ENCODE measurements around the gene DGCR8.

Gene DGCR8

DNA sequence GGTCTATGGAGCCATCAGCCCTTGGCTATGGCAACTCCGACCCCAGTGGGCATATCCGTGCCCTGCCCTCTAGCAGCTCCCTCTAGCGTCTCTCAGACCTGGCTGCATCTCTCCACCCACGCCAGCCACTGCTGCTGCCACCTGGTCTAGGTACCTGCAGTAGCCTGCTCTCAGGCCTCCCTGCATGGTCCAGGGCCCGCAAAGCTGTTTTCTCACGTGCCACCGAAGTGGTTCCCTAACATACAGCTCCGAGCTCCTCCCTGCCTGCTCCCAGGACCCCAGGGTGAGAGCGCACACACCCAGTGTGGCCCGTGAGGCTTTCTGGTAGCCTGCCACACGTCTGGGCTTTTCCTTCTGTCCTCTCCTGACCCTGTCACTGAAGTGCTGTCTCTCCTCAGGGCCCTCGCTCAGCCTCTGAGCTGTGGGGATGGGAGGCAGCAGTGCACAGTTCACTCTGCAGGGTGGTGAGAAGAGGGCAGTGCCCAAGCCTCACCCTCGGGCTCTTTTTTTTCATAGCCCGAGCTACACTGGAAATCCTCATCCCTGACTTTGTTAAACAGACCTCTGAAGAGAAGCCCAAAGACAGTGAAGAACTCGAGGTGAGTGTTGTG lies 14.3 kb downstream of the DGCR8 start:
- POLR2A ChIA-PET: interaction anchor here (1.2 to 3.2 kb wide), 3 partner anchors 12 to 23 kb away, joined by 4 to 13 read pairs (median 5); partner anchors contain the start of gene TRMT2A
- CTCF ChIA-PET: interaction anchor here (0.6 to 0.7 kb wide), 2 partner anchors 21 to 34 kb away, joined by 3 read pairs; no protein-coding TSS in a partner anchor
- DNase-seq (ENCODE audit: extremely low spot score): no peak
- TF ChIP-seq, protein P1, sequence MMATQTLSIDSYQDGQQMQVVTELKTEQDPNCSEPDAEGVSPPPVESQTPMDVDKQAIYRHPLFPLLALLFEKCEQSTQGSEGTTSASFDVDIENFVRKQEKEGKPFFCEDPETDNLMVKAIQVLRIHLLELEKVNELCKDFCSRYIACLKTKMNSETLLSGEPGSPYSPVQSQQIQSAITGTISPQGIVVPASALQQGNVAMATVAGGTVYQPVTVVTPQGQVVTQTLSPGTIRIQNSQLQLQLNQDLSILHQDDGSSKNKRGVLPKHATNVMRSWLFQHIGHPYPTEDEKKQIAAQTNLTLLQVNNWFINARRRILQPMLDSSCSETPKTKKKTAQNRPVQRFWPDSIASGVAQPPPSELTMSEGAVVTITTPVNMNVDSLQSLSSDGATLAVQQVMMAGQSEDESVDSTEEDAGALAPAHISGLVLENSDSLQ (IDR thresholded peaks at IDR 0.05): no peak
- no peak for TF ChIP-seq FOXA1 (IDR thresholded peaks at IDR 0.05)

DNA sequence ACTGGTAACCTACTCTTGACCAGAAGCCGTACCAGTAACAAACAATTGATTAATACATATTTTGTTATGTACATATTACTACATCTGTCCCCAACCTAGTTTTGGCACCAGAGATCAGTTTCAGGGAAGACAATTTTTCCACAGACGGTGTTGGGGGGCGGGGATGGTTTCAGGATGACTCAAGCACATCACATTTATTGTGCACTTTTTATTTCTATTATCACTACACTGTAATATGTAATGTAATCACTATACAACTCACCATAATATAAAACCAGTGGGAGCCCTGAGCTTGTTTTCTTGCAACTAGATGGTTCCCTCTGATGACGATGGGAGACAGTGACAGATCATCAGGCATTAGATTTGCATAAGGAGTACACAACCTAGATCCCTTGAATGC lies 15.5 kb downstream of the DGCR8 start:
- ChIA-PET CTCF (interaction anchor here (0.7 to 1.5 kb wide), 2 partner anchors 10 to 15 kb away, joined by 3 to 8 read pairs; no protein-coding TSS in a partner anchor), POLR2A (interaction anchor here (3.2 kb wide), 1 partner anchor 14 kb away, joined by 13 read pairs; no protein-coding TSS in a partner anchor)
- no peak for DNase-seq (ENCODE audit: extremely low spot score)
- TF ChIP-seq CTBP1 (IDR thresholded peaks at IDR 0.05; ENCODE audit: borderline replicate concordance) (no peak), SUZ12 (IDR thresholded peaks at IDR 0.05) (no peak), FOXA1 (IDR thresholded peaks at IDR 0.05) (no peak), ELF4 (IDR thresholded peaks at IDR 0.05) (no peak), BHLHE40 (IDR thresholded peaks at IDR 0.05; ENCODE audit: borderline replicate concordance) (no peak), TARDBP (IDR thresholded peaks at IDR 0.05) (no peak), ZNF384 (IDR thresholded peaks at IDR 0.05) (no peak), SP1 (IDR thresholded peaks at IDR 0.05) (no peak), FOXM1 (IDR thresholded peaks at IDR 0.05; ENCODE audit: borderline replicate concordance) (no peak), FOXK2 (IDR thresholded peaks at IDR 0.05) (no peak), ARNT (IDR thresholded peaks at IDR 0.05) (no peak), NFRKB (IDR thresholded peaks at IDR 0.05) (no peak), LEF1 (IDR thresholded peaks at IDR 0.05; ENCODE audit: borderline replicate concordance) (no peak), L3MBTL2 (conservative IDR thresholded peaks at IDR 0.05) (no peak), HDGF (IDR thresholded peaks at IDR 0.05; ENCODE audit: borderline replicate concordance) (no peak)
- TF ChIP-seq, protein P1 (IDR thresholded peaks at IDR 0.05): no peak

DNA sequence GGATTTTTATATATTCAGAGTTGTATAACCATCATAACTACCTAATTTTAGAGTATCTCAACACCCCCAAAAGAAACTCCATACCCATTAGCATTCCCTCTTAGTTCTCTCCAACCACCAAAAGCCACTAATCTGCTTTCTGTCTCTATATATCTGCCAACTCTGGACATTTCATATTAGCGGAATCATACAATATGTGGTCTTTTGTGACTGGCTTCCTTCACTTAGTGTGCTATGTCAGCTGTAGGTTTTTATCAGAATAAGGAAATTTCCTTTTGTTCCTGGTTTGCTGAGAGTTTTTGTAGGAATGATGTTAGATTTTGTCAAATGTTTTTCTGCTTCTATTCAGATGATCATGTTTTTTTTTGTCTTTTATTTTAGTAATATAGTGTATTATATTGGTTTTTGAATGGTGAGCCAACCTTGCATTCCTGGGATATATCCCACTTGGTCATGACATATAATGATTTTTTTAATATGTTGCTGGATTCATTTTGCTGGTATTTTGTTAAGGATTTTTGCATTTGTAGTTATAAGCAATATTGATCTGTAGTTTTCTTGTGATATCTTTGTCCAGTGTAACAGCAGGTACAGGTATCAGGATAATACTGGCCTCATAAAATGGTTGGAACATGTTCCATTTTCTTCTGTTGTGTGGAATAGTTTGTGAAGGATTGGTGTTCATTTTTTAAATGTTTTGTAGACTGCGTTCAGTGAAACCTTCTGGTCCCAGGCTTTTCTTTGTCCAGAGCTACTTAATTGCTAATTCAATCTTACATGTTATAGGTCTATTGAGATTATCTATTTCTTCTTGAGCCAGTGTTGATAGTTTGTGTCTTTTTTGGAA lies 16.8 kb downstream of the DGCR8 start:
- ChIA-PET POLR2A (interaction anchor here (0.6 kb wide), 1 partner anchor 16 kb away, joined by 3 read pairs; no protein-coding TSS in a partner anchor), CTCF (interaction anchor here (0.6 to 1.5 kb wide), 2 partner anchors 10 to 14 kb away, joined by 5 to 8 read pairs; no protein-coding TSS in a partner anchor)
- TF ChIP-seq FOXM1 (IDR thresholded peaks at IDR 0.05; ENCODE audit: borderline replicate concordance) (no peak), HDGF (IDR thresholded peaks at IDR 0.05; ENCODE audit: borderline replicate concordance) (no peak), L3MBTL2 (conservative IDR thresholded peaks at IDR 0.05) (no peak), ELF4 (IDR thresholded peaks at IDR 0.05) (no peak), ARNT (IDR thresholded peaks at IDR 0.05) (no peak), NFRKB (IDR thresholded peaks at IDR 0.05) (no peak), BHLHE40 (IDR thresholded peaks at IDR 0.05; ENCODE audit: borderline replicate concordance) (no peak), ZNF384 (IDR thresholded peaks at IDR 0.05) (no peak)
- DNase-seq (ENCODE audit: extremely low spot score): no peak

DNA sequence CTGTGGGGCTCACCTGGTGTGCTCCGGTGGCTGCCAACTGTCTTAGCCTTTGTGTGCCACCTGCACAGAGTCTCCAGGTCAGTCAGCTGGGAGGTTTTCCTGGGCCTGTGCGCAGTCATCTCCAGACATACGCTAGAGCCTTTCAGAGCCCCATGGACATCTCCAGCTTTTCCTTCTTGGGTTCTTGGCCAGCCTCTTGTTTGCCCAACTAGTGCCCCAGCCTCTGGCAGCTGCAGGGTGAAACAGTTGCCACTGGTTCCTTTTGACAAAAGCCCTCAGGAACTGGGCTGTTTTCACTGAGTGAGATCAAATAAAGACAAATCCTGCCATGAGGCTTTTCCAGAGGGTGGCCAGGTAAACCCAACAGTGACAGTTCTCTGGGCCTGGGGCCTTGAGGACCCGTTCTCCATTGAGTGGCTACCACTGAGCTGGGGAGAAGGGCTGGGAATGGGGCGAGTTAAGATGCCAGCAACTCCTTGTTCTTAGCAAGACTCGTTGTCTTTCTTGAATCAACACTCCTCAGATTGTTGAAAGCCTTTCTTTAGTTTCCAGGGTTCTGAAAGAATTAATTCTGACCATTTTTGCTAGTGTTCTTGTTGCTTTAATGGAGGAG lies 19.2 kb downstream of the DGCR8 start:
- TF ChIP-seq SUZ12 (IDR thresholded peaks at IDR 0.05): no peak
- TF ChIP-seq L3MBTL2 (conservative IDR thresholded peaks at IDR 0.05): no peak
- TF ChIP-seq, protein P1 (IDR thresholded peaks at IDR 0.05): no peak
- no peak for TF ChIP-seq BHLHE40 (IDR thresholded peaks at IDR 0.05; ENCODE audit: borderline replicate concordance)
- TF ChIP-seq CTBP1 (IDR thresholded peaks at IDR 0.05; ENCODE audit: borderline replicate concordance): no peak
- no peak for TF ChIP-seq FOXK2 (IDR thresholded peaks at IDR 0.05)
- ChIA-PET CTCF (interaction anchor here (0.7 kb wide), 1 partner anchor 13 kb away, joined by 3 read pairs; no protein-coding TSS in a partner anchor), POLR2A (interaction anchor here (1.2 kb wide), 1 partner anchor 10 kb away, joined by 3 read pairs; no protein-coding TSS in a partner anchor)
- DNase-seq (ENCODE audit: extremely low spot score): no peak

DNA sequence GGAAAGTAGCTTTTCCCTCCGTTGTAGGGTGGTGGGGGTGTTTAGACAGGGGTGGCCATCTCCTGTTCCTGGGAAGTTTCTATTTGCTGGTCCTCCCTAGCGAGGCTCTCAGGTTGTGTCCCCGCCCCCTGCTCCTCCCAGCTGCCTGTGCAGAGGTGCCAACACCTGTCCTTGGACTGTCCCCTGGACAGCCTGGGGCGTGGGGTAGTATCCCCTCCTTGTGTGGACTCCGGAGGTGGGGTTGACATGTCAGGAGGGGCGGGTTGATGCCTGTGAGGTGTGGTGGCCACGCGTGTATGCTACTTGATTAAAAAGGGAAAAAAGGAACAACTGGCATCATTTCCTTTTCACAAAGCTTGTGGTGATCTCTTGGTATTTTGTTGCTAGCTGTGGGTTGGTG lies 21.6 kb downstream of the DGCR8 start:
- ChIA-PET POLR2A (interaction anchor here (1.1 to 1.9 kb wide), 4 partner anchors 11 to 22 kb away, joined by 3 to 7 read pairs (median 4); partner anchors contain the start of genes DGCR8, RANBP1 and TRMT2A), CTCF (no interaction called here)
- no peak for TF ChIP-seq CTBP1 (IDR thresholded peaks at IDR 0.05; ENCODE audit: borderline replicate concordance)
- no peak for TF ChIP-seq FOXA1 (IDR thresholded peaks at IDR 0.05)
- no peak for TF ChIP-seq SP1 (IDR thresholded peaks at IDR 0.05)
- no peak for TF ChIP-seq HDGF (IDR thresholded peaks at IDR 0.05; ENCODE audit: borderline replicate concordance)
- DNase-seq (ENCODE audit: extremely low spot score): no peak
